Kidney capillary endothelial cell (primary cell): Measurements from ENCODE around the gene WWTR1.

Source experiments
- DNase-seq: peaks from one replicate; pipeline ENCODE4 v3.0.0-alpha.2; 2018; ENCODE audit warnings: low spot score

WWTR1 gene

GRCh38 chr3:149567381-149567780, 90.4 kb downstream of the WWTR1 start:
- no peak for DNase-seq

GRCh38 chr3:149566292-149566975, 91.4 kb downstream of the WWTR1 start:
- DNase-seq = no peak

- DNase-seq = no peak
Observed at GRCh38 chr3:149564079-149564478, 93.7 kb downstream of the WWTR1 start.

GRCh38 chr3:149563114-149563513, 94.7 kb downstream of the WWTR1 start:
- DNase-seq = no peak

GRCh38 chr3:149560617-149561016, 97.2 kb downstream of the WWTR1 start:
- no peak for DNase-seq

- no peak for DNase-seq
Observed at GRCh38 chr3:149560001-149560400, 97.8 kb downstream of the WWTR1 start.

- DNase-seq = no peak
Observed at GRCh38 chr3:149559525-149559924, 98.3 kb downstream of the WWTR1 start.

- no peak for DNase-seq
Observed at GRCh38 chr3:149555927-149556326, 101.9 kb downstream of the WWTR1 start.

- DNase-seq = no peak
Observed at GRCh38 chr3:149554826-149555225, 103.0 kb downstream of the WWTR1 start.

GRCh38 chr3:149553781-149554451, 103.9 kb downstream of the WWTR1 start:
- DNase-seq = no peak

- no peak for DNase-seq
Observed at GRCh38 chr3:149552700-149553099, 105.1 kb downstream of the WWTR1 start.

GRCh38 chr3:149551500-149551899, 106.3 kb downstream of the WWTR1 start:
- DNase-seq = no peak

- DNase-seq = no peak
Observed at GRCh38 chr3:149548669-149549065, 109.2 kb downstream of the WWTR1 start.

GRCh38 chr3:149547954-149548668, 109.7 kb downstream of the WWTR1 start:
- no peak for DNase-seq

- DNase-seq = no peak
Observed at GRCh38 chr3:149547413-149547812, 110.4 kb downstream of the WWTR1 start.

GRCh38 chr3:149545049-149545448, 112.8 kb downstream of the WWTR1 start:
- DNase-seq = no peak

- DNase-seq = no peak
Observed at GRCh38 chr3:149542375-149543312, 115.2 kb downstream of the WWTR1 start.

GRCh38 chr3:149541091-149541491, 116.7 kb downstream of the WWTR1 start:
- peak; percentile 40 for DNase-seq

- DNase-seq = no peak
Observed at GRCh38 chr3:149538371-149538770, 119.5 kb downstream of the WWTR1 start.

GRCh38 chr3:149536429-149536828, 121.4 kb downstream of the WWTR1 start:
- no peak for DNase-seq

- no peak for DNase-seq
Observed at GRCh38 chr3:149535333-149535685, 122.5 kb downstream of the WWTR1 start.

GRCh38 chr3:149534671-149535332, 123.0 kb downstream of the WWTR1 start:
- no peak for DNase-seq
